Prostate gland (tissue), 2 donors: Measurements from ENCODE around the gene NRF1. TPM values are rescaled to one million over a fixed set of nuclear protein-coding genes. Genes with fewer than 3 reads are reported as not detected.

Source experiments
- DNase-seq: peaks from one replicate; pipeline ENCODE4 v3.0.0-alpha.2; 2019; ENCODE audit warnings: low spot score
- H3K27ac ChIP-seq, 2 donors: fragments of 200-600 bp; sonication (generic); 2 replicates each; pipeline ENCODE4 v1.5.1; 2017 to 2019
- H3K27me3 ChIP-seq: fragments of 200-600 bp; sonication (generic); replicated peaks from 2 replicates; pipeline ENCODE4 v1.5.1; 2019; ENCODE audit not compliant: insufficient read depth
- H3K36me3 ChIP-seq, 2 donors: fragments of 200-600 bp; sonication (generic); 1 replicate in 1 of 2; 2 replicates in 1 of 2; pipeline versions ENCODE4 v1.5.1 to v1.8.1; 2017 to 2019
- H3K4me1 ChIP-seq: fragments of 200-600 bp; sonication (generic); replicated peaks from 2 replicates; pipeline ENCODE4 v1.5.1; 2019
- H3K4me3 ChIP-seq, 2 donors: fragments of 200-600 bp; sonication (generic); 2 replicates each; pipeline ENCODE4 v1.5.1; 2017 to 2019
- H3K9me3 ChIP-seq: fragments of 200-600 bp; sonication (generic); 2 replicates; pipeline ENCODE4 v1.5.1; 2017
- CTCF ChIP-seq, 4 experiments: fragments of 200-600 bp in 2 of 4; fragments of 450-650 bp in 2 of 4; sonication (generic) in 2 of 4; IDR thresholded peaks; 1 replicate in 3 of 4; 2 replicates in 1 of 4; pipeline ENCODE4 v1.5.1; 2016 to 2019; ENCODE audit warnings: antibody characterized with exemption in 4 of 4, mild to moderate bottlenecking in 2 of 4, moderate library complexity in 2 of 4
- POLR2A ChIP-seq: fragments of 450-650 bp; IDR thresholded peaks from one replicate; pipeline ENCODE4 v1.6.1; 2016; ENCODE audit warnings: antibody characterized with exemption, mild to moderate bottlenecking
- POLR2AphosphoS5 ChIP-seq: sonication (generic); formaldehyde crosslinking; IDR thresholded peaks from one replicate; pipeline ENCODE4 v1.6.1; 2017; ENCODE audit warnings: antibody characterized with exemption
- WGBS: methylation state at CpG from one replicate; pipeline ENCODE4 v1.1.5; 2018; 5-methylcytosine and 5-hydroxymethylcytosine counted together
- intact Hi-C: fragments of 100-400 bp; cut with DNase I; formaldehyde crosslinking; loops from one replicate; pipeline ENCODE4 v1.14.2; 2022
- total RNA-seq, 2 donors: library from RNA; depleted of rRNA; stranded (reverse); fragments of >200 nt; gene quantifications; one replicate each; pipeline ENCODE4 v1.1.0, GENCODE V29; 2016

NRF1 gene
- total RNA-seq, 2 donors from 2014 or later: 22.3 to 27.0 TPM

GRCh38 chr7:129799350-129799955 lies 187.9 kb downstream of the NRF1 start:
- Histone ChIP-seq H3K9me3 (no peaks in the 10 kb centered on the region), H3K4me3 (no peak overlapping the region), H3K4me1 (no peaks in the 10 kb centered on the region), H3K36me3 (no peaks in the 10 kb centered on the region), H3K27ac (no peak overlapping the region), H3K27me3 (no peaks in the 10 kb centered on the region)
- WGBS: 84% methylated on average over 13 of the region's 13 CpGs
- no peak for TF ChIP-seq POLR2A
- no peak for TF ChIP-seq CTCF (IDR thresholded peaks at IDR 0.05)
- no peak for TF ChIP-seq POLR2AphosphoS5
- intact Hi-C loops: no loop called here
- DNase-seq: no peak

GRCh38 chr7:129800901-129801300 lies 189.4 kb downstream of the NRF1 start:
- no peaks in the 10 kb centered on the region for H3K9me3 ChIP-seq
- 93% methylated on average over 7 of the region's 7 CpGs for WGBS
- intact Hi-C loops: no loop called here
- no peak for DNase-seq
- H3K4me1 ChIP-seq: no peaks in the 10 kb centered on the region
- TF ChIP-seq POLR2A (no peak), CTCF (IDR thresholded peaks at IDR 0.05) (no peak), POLR2AphosphoS5 (no peak)
- no peaks in the 10 kb centered on the region for H3K36me3 ChIP-seq
- H3K27me3 ChIP-seq: no peaks in the 10 kb centered on the region
- H3K4me3 ChIP-seq: no peak overlapping the region
- no peak overlapping the region for H3K27ac ChIP-seq

- no peaks in the 10 kb centered on the region for H3K27me3 ChIP-seq
- intact Hi-C loops: no loop called here
- no peaks in the 10 kb centered on the region for H3K36me3 ChIP-seq
- no peaks in the 10 kb centered on the region for H3K4me1 ChIP-seq
- no peak for DNase-seq
- no peak overlapping the region for H3K4me3 ChIP-seq
- TF ChIP-seq POLR2AphosphoS5 (no peak), CTCF (IDR thresholded peaks at IDR 0.05) (no peak), POLR2A (no peak)
- no peaks in the 10 kb centered on the region for H3K9me3 ChIP-seq
- no peak overlapping the region for H3K27ac ChIP-seq
- WGBS: 60% methylated on average over 5 of the region's 5 CpGs
Measured at GRCh38 chr7:129801882-129802281, 190.4 kb downstream of the NRF1 start.

GRCh38 chr7:129803546-129804081 lies 192.1 kb downstream of the NRF1 start:
- H3K27ac ChIP-seq: no peak overlapping the region
- no peak for DNase-seq
- WGBS: 83% methylated on average over 17 of the region's 17 CpGs
- no peak overlapping the region for H3K4me3 ChIP-seq
- no peaks in the 10 kb centered on the region for H3K27me3 ChIP-seq
- no peaks in the 10 kb centered on the region for H3K36me3 ChIP-seq
- H3K9me3 ChIP-seq: no peaks in the 10 kb centered on the region
- no peak for TF ChIP-seq POLR2AphosphoS5
- no peak for TF ChIP-seq POLR2A
- no peaks in the 10 kb centered on the region for H3K4me1 ChIP-seq
- intact Hi-C loops: no loop called here

GRCh38 chr7:129804111-129804889 lies 192.8 kb downstream of the NRF1 start:
- Histone ChIP-seq H3K27ac (no peak overlapping the region), H3K4me3 (no peak overlapping the region), H3K4me1 (no peaks in the 10 kb centered on the region), H3K9me3 (no peaks in the 10 kb centered on the region), H3K36me3 (no peaks in the 10 kb centered on the region), H3K27me3 (no peaks in the 10 kb centered on the region)
- DNase-seq: no peak
- intact Hi-C loops: no loop called here
- no peak for TF ChIP-seq POLR2AphosphoS5
- TF ChIP-seq CTCF (IDR thresholded peaks at IDR 0.05): no peak
- no peak for TF ChIP-seq POLR2A
- WGBS: 92% methylated on average over 14 of the region's 22 CpGs
